Adipocyte (in vitro differentiated cells): ENCODE results near the gene CNPY2.
"Not testable (repeated sequence)": the region's sequence is repeated elsewhere in the genome, so short reads cannot be mapped to it uniquely, and the experiment has no call there.

Experiments used
- DNase-seq: peaks from one replicate; pipeline ENCODE4 v3.0.0-alpha.2; 2015; ENCODE audit warnings: low read depth
- H3K27me3 ChIP-seq: replicated peaks from 2 replicates; pipeline ENCODE4 v1.7.0; 2013; ENCODE audit warnings: mild to moderate bottlenecking, low read length, moderate library complexity; ENCODE audit not compliant: control insufficient read depth, insufficient read depth
- H3K36me3 ChIP-seq: 2 replicates; pipeline ENCODE4 v1.7.0; 2013; ENCODE audit warnings: low read length, mild to moderate bottlenecking, moderate library complexity; ENCODE audit not compliant: control insufficient read depth, insufficient read depth, severe bottlenecking
- H3K4me1 ChIP-seq: 2 replicates; pipeline ENCODE4 v1.7.0; 2013; ENCODE audit warnings: mild to moderate bottlenecking, low read length, moderate library complexity; ENCODE audit not compliant: control insufficient read depth, insufficient read depth
- H3K4me3 ChIP-seq: 2 replicates; pipeline ENCODE4 v1.7.0; 2013; ENCODE audit warnings: mild to moderate bottlenecking, low read length, moderate library complexity
- H3K9ac ChIP-seq: 2 replicates; pipeline ENCODE4 v1.7.0; 2013; ENCODE audit warnings: mild to moderate bottlenecking, low read length, moderate library complexity
- H3K9me3 ChIP-seq: 2 replicates; pipeline ENCODE4 v1.7.0; 2013; ENCODE audit warnings: mild to moderate bottlenecking, low read length, moderate library complexity; ENCODE audit not compliant: control insufficient read depth

CNPY2 gene

GRCh38 chr12:56315622-56316473, at the start of gene CNPY2:
Gene CNPY2, minus strand, starts transcription at chr12:56315988. Its CDS starts 771 bp downstream, at chr12:56315217.
- peaks cover 36% of the 10 kb centered on the region for H3K36me3 ChIP-seq
- H3K4me1 ChIP-seq = peaks cover 20% of the 10 kb centered on the region
- peak within 1 kb of the TSS; percentile 97 for H3K9ac ChIP-seq
- no peaks in the 10 kb centered on the region for H3K27me3 ChIP-seq
- peak; percentile 99 for DNase-seq
- peak within 1 kb of the TSS; percentile 96 for H3K4me3 ChIP-seq
- no peaks in the 10 kb centered on the region for H3K9me3 ChIP-seq

DNA sequence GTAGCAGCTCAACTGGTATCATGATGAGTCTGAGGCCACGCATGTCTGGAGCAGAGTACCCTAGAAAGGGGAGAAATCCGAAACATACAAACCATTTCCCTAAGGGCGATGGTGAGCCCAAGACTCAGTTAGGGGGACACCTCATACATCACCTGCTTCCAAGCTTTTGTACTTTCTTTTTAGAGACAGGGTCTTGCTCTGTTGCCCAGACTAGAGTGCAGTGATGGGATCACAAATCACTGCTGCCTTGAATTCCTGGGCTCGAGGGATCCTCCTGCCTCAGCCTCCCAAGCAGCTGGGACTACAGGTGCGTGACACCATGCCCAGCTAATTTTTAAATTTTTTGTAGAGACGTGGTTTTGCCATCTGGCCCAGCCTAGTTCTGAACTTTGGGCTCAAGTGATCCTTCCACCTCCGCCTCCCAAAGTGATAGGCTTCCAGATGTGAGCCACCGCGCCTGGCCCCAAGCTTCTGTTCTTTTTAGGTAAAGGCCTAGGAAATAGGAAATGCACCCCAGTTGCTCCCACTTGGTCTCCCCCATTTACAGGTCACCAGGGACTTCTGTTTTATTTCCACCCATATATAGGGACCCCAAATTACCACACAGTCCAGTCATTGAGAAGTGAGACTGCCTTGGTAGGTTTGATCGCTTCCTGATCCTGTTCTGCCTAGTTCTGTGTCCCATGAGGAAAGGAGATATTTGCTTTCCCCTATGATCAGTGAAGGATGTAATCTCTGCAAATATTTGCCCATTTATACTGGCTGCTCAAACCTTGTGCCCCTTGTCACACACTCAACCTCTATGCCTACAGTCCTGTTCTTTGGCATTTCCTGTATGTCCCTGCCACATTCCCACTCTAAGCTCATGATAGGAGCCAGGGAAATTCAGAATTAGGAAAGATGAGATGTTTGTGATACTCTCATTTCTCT, 46.6 kb upstream of the CNPY2 start, which contains the start of gene APOF:
TSS of gene APOF (minus strand) at position 728 of the 930 bp plus-strand sequence. CDS start at position 616, 112 bp downstream.
- no peaks in the 10 kb centered on the region for H3K9me3 ChIP-seq
- H3K4me1 ChIP-seq = peaks cover 16% of the 10 kb centered on the region
- H3K36me3 ChIP-seq = peaks cover 5% of the 10 kb centered on the region

DNA sequence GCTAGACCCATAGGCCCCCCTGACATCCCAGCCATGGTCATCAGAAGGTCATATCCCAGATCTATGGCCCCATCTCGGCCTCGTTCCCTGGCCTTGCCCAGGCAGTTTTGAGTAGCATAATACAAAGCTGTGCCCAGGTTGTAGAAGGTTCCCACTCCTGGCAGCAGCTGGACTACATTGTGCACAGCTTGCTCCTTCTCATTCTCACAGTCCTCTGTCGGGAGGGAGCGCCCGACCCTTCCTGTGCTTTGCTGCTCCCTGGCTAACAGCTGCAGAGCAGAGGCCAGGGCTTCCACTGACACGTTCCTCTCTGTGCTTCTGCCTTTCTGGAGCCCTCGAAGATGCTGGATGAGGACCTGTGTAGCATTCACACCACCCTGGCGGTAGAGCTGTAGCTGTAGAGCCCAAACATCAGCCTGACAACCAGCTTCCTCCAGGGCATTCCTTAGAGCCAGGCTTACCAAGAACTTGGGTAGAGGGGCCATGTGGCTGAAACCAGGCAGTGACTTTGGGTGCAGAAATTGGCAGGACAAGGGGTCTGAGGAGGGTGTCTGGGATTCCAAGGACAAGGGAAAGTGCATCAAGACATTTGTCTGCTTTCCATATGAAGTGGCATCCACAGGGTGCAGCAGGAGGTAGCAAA, 45.8 kb upstream of the CNPY2 start:
- no peak for DNase-seq
- Histone ChIP-seq H3K4me1 (peaks cover 16% of the 10 kb centered on the region), H3K9ac (no peak overlapping the region), H3K27me3 (no peaks in the 10 kb centered on the region), H3K4me3 (no peak overlapping the region), H3K9me3 (no peaks in the 10 kb centered on the region), H3K36me3 (peaks cover 6% of the 10 kb centered on the region)

More for the DNA sequence above, 46.6 kb upstream of the CNPY2 start, which contains the start of gene APOF:
- H3K27me3 ChIP-seq = no peaks in the 10 kb centered on the region
- no peak within 1 kb of the TSS for H3K9ac ChIP-seq
- no peak for DNase-seq
- no peak within 1 kb of the TSS for H3K4me3 ChIP-seq

- Histone ChIP-seq H3K9ac (peak within 1 kb of the TSS; percentile 100), H3K4me3 (peak within 1 kb of the TSS; percentile 99), H3K27me3 (no peaks in the 10 kb centered on the region), H3K36me3 (peaks cover 21% of the 10 kb centered on the region), H3K9me3 (no peaks in the 10 kb centered on the region), H3K4me1 (peaks cover 16% of the 10 kb centered on the region)
- peak; percentile 100 for DNase-seq
These were observed 44.3 kb upstream of the CNPY2 start, which contains the start of gene STAT2 for GRCh38 chr12:56359851-56360767. Gene STAT2, minus strand, starts transcription at chr12:56360107. Its CDS starts 3,536 bp downstream, at chr12:56356571.

- peak; percentile 95 for DNase-seq
These were observed 43.2 kb upstream of the CNPY2 start for GRCh38 chr12:56358836-56359532.

GRCh38 chr12:56351325-56351724, 35.5 kb upstream of the CNPY2 start:
- DNase-seq = no peak
- peaks cover 97% of the 10 kb centered on the region for H3K36me3 ChIP-seq
- no peak overlapping the region for H3K9ac ChIP-seq
- no peaks in the 10 kb centered on the region for H3K27me3 ChIP-seq
- no peak overlapping the region for H3K4me3 ChIP-seq
- H3K9me3 ChIP-seq = no peaks in the 10 kb centered on the region
- no peaks in the 10 kb centered on the region for H3K4me1 ChIP-seq

More at GRCh38 chr12:56358836-56359532, 43.2 kb upstream of the CNPY2 start:
- Histone ChIP-seq H3K4me3 (peak overlapping the region; percentile 99), H3K9ac (peak overlapping the region; percentile 100), H3K9me3 (no peaks in the 10 kb centered on the region), H3K36me3 (peaks cover 32% of the 10 kb centered on the region), H3K4me1 (peaks cover 16% of the 10 kb centered on the region), H3K27me3 (no peaks in the 10 kb centered on the region)

GRCh38 chr12:56350662-56351061, 34.9 kb upstream of the CNPY2 start:
- peaks cover 97% of the 10 kb centered on the region for H3K36me3 ChIP-seq

GRCh38 chr12:56348776-56349175, 33.0 kb upstream of the CNPY2 start:
- no peaks in the 10 kb centered on the region for H3K4me1 ChIP-seq
- no peaks in the 10 kb centered on the region for H3K9me3 ChIP-seq
- no peak overlapping the region for H3K4me3 ChIP-seq
- peaks cover 92% of the 10 kb centered on the region for H3K36me3 ChIP-seq
- no peak for DNase-seq
- peak overlapping the region; percentile 19 for H3K9ac ChIP-seq
- H3K27me3 ChIP-seq = no peaks in the 10 kb centered on the region

More at GRCh38 chr12:56350662-56351061, 34.9 kb upstream of the CNPY2 start:
- no peaks in the 10 kb centered on the region for H3K9me3 ChIP-seq
- no peaks in the 10 kb centered on the region for H3K4me1 ChIP-seq
- H3K4me3 ChIP-seq = no peak overlapping the region
- no peak overlapping the region for H3K9ac ChIP-seq
- DNase-seq = no peak
- H3K27me3 ChIP-seq = no peaks in the 10 kb centered on the region

GRCh38 chr12:56347255-56347654, 31.5 kb upstream of the CNPY2 start:
- DNase-seq, H3K4me3 ChIP-seq, H3K9ac ChIP-seq, H3K4me1 ChIP-seq, H3K9me3 ChIP-seq, H3K27me3 ChIP-seq: not testable (repeated sequence)
- peaks cover 93% of the 10 kb centered on the region for H3K36me3 ChIP-seq
